GM12878 (cell line): ENCODE results near the gene MB21D2. TPM values are rescaled to one million over a fixed set of nuclear protein-coding genes. Genes with fewer than 3 reads are reported as not detected.

Experiments
- CBX3 ChIP-seq: fragments of 200-600 bp; sonication (generic); IDR thresholded peaks from 2 replicates; pipeline ENCODE4 v1.6.1; 2016; ENCODE audit warnings: low read depth, borderline replicate concordance
- CEBPB ChIP-seq, 2 experiments: fragments of 150-350 bp in 1 of 2; IDR thresholded peaks; 2 replicates each; pipeline ENCODE4 v1.6.1; 2012 to 2014; ENCODE audit warnings: low read depth in 2 of 2, low read length in 2 of 2, borderline replicate concordance in 1 of 2, inconsistent platforms in 1 of 2
- CHD1 ChIP-seq: IDR thresholded peaks from 2 replicates; pipeline ENCODE4 v1.6.1; 2012; ENCODE audit warnings: low read depth, low read length, improper control_type of control experiment
- MTA2 ChIP-seq: fragments of 450-650 bp; IDR thresholded peaks from 2 replicates; pipeline ENCODE4 v1.6.1; 2016; ENCODE audit warnings: low read depth, mild to moderate bottlenecking, moderate library complexity
- POU2F2 ChIP-seq: IDR thresholded peaks from 3 replicates; pipeline ENCODE4 v1.6.1; 2011; ENCODE audit warnings: low read depth, mild to moderate bottlenecking, low read length, borderline replicate concordance
- RBBP5 ChIP-seq: fragments of 200-600 bp; sonication (generic); conservative IDR thresholded peaks from 2 replicates; pipeline ENCODE4 v1.6.1; 2016
- SMAD1 ChIP-seq: fragments of 450-650 bp; IDR thresholded peaks from 2 replicates; pipeline ENCODE4 v1.6.1; 2018; ENCODE audit warnings: mild to moderate bottlenecking, low read depth; ENCODE audit not compliant: partially characterized antibody
- STAT3 ChIP-seq: IDR thresholded peaks from 2 replicates; pipeline ENCODE4 v1.6.1; 2011; ENCODE audit warnings: low read depth, low read length, improper control_type of control experiment
- SUZ12 ChIP-seq: fragments of 200-600 bp; sonication (generic); IDR thresholded peaks from one replicate; pipeline ENCODE4 v1.6.1; 2018; ENCODE audit warnings: antibody characterized with exemption, mild to moderate bottlenecking; ENCODE audit not compliant: unreplicated experiment
- ZNF274 ChIP-seq: IDR thresholded peaks from one replicate; pipeline ENCODE4 v1.8.0; 2011; ENCODE audit not compliant: insufficient read length, insufficient read depth
- polyA plus RNA-seq, 11 experiments: library from polyadenylated mRNA; depleted of rRNA in 4 of 11; unstranded in 6 of 11; stranded (reverse) in 5 of 11; fragments of >200 nt; fragmentation: Nextera tagmentation in 4 of 11; fragmentation: Illumina TruSeq in 1 of 11; extraction: Ambion mirVana in 4 of 11; extraction: Trizol in 1 of 11; gene quantifications; 1 replicate in 1 of 11; 2 replicates in 10 of 11; pipeline versions ENCODE4 v1.2.1 to v1.2.3, GENCODE V29; 2011 to 2016; ENCODE audit warnings: inconsistent platforms in 2 of 11, missing spikeins in 2 of 11, low read depth in 1 of 11
- total RNA-seq, 4 experiments: library from RNA; depleted of rRNA in 3 of 4; stranded (reverse); fragments of >200 nt in 3 of 4; fragmentation: Illumina TruSeq in 1 of 4; extraction: Trizol in 1 of 4; gene quantifications; 2 replicates each; pipeline versions ENCODE4 v1.2.1 to v1.2.3, GENCODE V29; 2013 to 2021
- TF ChIP-seq, protein P1 (sequence below): fragments of 450-650 bp; IDR thresholded peaks from 2 replicates; pipeline ENCODE4 v1.6.1; 2018; ENCODE audit warnings: borderline replicate concordance, mild to moderate bottlenecking; ENCODE audit not compliant: partially characterized antibody
- TF ChIP-seq, protein P2 (sequence below), 3 experiments: IDR thresholded peaks in 2 of 3; conservative IDR thresholded peaks in 1 of 3; 2 replicates each; pipeline ENCODE4 v1.5.1; 2011; ENCODE audit warnings: low read depth in 3 of 3, low read length in 3 of 3, mild to moderate bottlenecking in 3 of 3, control low read depth in 2 of 3, moderate library complexity in 2 of 3, inconsistent platforms in 1 of 3, mixed read lengths in 1 of 3; ENCODE audit not compliant: control insufficient read depth in 2 of 3, insufficient read depth in 1 of 3; ENCODE audit errors: extremely low read depth in 1 of 3
- TF ChIP-seq, protein P3 (sequence below): IDR thresholded peaks from 2 replicates; pipeline ENCODE4 v1.6.1; 2012; ENCODE audit warnings: improper control_type of control experiment, low read depth, low read length; ENCODE audit not compliant: insufficient replicate concordance
- TF ChIP-seq, protein P4 (sequence below): fragments of 450-650 bp; IDR thresholded peaks from 2 replicates; pipeline ENCODE4 v1.6.1; 2017; ENCODE audit warnings: low read depth, mild to moderate bottlenecking, moderate library complexity
- TF ChIP-seq, protein P5 (sequence below): fragments of 450-650 bp; formaldehyde crosslinking; IDR thresholded peaks from 2 replicates; pipeline ENCODE4 v1.5.0; 2022; ENCODE audit warnings: mild to moderate bottlenecking, missing genetic modification characterization

MB21D2 gene
- total and polyA plus RNA-seq, 10 of the 15 experiments (the other 5 are each of a cell fraction or from before 2014, with no cell fraction given): 7.9 to 21.2 (median 15.3) TPM

DNA sequence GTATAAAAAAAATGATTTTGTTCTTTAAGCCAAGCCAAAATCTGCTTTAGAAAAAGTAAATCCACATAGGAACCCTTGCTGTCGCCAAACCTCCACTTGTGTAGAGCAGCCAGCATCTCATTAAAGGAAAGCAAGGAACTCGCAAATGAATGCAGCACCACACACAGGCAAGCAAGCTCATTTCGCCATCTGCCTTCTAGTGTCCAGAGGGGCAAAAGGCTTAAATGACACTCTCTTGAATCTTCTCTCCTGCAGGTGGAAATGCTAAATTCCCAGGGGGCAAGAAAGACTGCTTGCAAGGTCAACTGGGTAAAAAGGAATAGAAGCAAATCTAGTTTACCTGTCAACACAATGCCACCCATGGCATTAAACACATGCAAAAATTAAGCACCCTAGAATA lies 2.4 kb downstream of the MB21D2 start (continued):
- TF ChIP-seq, protein P1, sequence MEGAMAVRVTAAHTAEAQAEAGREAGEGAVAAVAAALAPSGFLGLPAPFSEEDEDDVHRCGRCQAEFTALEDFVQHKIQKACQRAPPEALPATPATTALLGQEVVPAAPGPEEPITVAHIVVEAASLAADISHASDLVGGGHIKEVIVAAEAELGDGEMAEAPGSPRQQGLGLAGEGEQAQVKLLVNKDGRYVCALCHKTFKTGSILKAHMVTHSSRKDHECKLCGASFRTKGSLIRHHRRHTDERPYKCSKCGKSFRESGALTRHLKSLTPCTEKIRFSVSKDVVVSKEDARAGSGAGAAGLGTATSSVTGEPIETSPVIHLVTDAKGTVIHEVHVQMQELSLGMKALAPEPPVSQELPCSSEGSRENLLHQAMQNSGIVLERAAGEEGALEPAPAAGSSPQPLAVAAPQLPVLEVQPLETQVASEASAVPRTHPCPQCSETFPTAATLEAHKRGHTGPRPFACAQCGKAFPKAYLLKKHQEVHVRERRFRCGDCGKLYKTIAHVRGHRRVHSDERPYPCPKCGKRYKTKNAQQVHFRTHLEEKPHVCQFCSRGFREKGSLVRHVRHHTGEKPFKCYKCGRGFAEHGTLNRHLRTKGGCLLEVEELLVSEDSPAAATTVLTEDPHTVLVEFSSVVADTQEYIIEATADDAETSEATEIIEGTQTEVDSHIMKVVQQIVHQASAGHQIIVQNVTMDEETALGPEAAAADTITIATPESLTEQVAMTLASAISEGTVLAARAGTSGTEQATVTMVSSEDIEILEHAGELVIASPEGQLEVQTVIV: no peak
- no peak for TF ChIP-seq MTA2
- TF ChIP-seq SMAD1: no peak
- TF ChIP-seq CHD1: no peak
- TF ChIP-seq STAT3: no peak
- TF ChIP-seq RBBP5: no peak
- TF ChIP-seq, protein P2, sequence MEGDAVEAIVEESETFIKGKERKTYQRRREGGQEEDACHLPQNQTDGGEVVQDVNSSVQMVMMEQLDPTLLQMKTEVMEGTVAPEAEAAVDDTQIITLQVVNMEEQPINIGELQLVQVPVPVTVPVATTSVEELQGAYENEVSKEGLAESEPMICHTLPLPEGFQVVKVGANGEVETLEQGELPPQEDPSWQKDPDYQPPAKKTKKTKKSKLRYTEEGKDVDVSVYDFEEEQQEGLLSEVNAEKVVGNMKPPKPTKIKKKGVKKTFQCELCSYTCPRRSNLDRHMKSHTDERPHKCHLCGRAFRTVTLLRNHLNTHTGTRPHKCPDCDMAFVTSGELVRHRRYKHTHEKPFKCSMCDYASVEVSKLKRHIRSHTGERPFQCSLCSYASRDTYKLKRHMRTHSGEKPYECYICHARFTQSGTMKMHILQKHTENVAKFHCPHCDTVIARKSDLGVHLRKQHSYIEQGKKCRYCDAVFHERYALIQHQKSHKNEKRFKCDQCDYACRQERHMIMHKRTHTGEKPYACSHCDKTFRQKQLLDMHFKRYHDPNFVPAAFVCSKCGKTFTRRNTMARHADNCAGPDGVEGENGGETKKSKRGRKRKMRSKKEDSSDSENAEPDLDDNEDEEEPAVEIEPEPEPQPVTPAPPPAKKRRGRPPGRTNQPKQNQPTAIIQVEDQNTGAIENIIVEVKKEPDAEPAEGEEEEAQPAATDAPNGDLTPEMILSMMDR (IDR thresholded peaks at IDR 0.05 in 2 of 3, conservative IDR thresholded peaks at IDR 0.05 in 1 of 3; ENCODE audit: control insufficient read depth in 2 of 3, extremely low read depth in 1 of 3, insufficient read depth in 1 of 3, low read depth in 3 of 3, low read length in 3 of 3): peak; percentile 40 to 74 (median 55); a peak in 4 of 6 replicates
- TF ChIP-seq, protein P3, sequence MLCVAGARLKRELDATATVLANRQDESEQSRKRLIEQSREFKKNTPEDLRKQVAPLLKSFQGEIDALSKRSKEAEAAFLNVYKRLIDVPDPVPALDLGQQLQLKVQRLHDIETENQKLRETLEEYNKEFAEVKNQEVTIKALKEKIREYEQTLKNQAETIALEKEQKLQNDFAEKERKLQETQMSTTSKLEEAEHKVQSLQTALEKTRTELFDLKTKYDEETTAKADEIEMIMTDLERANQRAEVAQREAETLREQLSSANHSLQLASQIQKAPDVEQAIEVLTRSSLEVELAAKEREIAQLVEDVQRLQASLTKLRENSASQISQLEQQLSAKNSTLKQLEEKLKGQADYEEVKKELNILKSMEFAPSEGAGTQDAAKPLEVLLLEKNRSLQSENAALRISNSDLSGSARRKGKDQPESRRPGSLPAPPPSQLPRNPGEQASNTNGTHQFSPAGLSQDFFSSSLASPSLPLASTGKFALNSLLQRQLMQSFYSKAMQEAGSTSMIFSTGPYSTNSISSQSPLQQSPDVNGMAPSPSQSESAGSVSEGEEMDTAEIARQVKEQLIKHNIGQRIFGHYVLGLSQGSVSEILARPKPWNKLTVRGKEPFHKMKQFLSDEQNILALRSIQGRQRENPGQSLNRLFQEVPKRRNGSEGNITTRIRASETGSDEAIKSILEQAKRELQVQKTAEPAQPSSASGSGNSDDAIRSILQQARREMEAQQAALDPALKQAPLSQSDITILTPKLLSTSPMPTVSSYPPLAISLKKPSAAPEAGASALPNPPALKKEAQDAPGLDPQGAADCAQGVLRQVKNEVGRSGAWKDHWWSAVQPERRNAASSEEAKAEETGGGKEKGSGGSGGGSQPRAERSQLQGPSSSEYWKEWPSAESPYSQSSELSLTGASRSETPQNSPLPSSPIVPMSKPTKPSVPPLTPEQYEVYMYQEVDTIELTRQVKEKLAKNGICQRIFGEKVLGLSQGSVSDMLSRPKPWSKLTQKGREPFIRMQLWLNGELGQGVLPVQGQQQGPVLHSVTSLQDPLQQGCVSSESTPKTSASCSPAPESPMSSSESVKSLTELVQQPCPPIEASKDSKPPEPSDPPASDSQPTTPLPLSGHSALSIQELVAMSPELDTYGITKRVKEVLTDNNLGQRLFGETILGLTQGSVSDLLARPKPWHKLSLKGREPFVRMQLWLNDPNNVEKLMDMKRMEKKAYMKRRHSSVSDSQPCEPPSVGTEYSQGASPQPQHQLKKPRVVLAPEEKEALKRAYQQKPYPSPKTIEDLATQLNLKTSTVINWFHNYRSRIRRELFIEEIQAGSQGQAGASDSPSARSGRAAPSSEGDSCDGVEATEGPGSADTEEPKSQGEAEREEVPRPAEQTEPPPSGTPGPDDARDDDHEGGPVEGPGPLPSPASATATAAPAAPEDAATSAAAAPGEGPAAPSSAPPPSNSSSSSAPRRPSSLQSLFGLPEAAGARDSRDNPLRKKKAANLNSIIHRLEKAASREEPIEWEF: no peak
- TF ChIP-seq POU2F2: peak; percentile 33; the same call in 1 of the 3 replicates
- TF ChIP-seq CBX3: no peak
- no peak for TF ChIP-seq CEBPB (IDR thresholded peaks at IDR 0.05; ENCODE audit: borderline replicate concordance in 1 of 2, low read depth in 2 of 2, low read length in 2 of 2)
- TF ChIP-seq, protein P4, sequence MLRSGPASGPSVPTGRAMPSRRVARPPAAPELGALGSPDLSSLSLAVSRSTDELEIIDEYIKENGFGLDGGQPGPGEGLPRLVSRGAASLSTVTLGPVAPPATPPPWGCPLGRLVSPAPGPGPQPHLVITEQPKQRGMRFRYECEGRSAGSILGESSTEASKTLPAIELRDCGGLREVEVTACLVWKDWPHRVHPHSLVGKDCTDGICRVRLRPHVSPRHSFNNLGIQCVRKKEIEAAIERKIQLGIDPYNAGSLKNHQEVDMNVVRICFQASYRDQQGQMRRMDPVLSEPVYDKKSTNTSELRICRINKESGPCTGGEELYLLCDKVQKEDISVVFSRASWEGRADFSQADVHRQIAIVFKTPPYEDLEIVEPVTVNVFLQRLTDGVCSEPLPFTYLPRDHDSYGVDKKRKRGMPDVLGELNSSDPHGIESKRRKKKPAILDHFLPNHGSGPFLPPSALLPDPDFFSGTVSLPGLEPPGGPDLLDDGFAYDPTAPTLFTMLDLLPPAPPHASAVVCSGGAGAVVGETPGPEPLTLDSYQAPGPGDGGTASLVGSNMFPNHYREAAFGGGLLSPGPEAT: 0 out of 2 replicates have a peak, but pooled peaks have one; percentile 37
- TF ChIP-seq ZNF274: no peak
- TF ChIP-seq SUZ12: no peak
- TF ChIP-seq, protein P5, sequence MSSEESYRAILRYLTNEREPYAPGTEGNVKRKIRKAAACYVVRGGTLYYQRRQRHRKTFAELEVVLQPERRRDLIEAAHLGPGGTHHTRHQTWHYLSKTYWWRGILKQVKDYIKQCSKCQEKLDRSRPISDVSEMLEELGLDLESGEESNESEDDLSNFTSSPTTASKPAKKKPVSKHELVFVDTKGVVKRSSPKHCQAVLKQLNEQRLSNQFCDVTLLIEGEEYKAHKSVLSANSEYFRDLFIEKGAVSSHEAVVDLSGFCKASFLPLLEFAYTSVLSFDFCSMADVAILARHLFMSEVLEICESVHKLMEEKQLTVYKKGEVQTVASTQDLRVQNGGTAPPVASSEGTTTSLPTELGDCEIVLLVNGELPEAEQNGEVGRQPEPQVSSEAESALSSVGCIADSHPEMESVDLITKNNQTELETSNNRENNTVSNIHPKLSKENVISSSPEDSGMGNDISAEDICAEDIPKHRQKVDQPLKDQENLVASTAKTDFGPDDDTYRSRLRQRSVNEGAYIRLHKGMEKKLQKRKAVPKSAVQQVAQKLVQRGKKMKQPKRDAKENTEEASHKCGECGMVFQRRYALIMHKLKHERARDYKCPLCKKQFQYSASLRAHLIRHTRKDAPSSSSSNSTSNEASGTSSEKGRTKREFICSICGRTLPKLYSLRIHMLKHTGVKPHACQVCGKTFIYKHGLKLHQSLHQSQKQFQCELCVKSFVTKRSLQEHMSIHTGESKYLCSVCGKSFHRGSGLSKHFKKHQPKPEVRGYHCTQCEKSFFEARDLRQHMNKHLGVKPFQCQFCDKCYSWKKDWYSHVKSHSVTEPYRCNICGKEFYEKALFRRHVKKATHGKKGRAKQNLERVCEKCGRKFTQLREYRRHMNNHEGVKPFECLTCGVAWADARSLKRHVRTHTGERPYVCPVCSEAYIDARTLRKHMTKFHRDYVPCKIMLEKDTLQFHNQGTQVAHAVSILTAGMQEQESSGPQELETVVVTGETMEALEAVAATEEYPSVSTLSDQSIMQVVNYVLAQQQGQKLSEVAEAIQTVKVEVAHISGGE (CRISPR knock-in tag): no peak
